T-helper 1 cell treated with Interleukin-12 subunit alpha and Interleukin-12 subunit beta and Interleukin-4 antibody, amounts not matched to agents 30 μg/mL and 1 μg/mL, for 36 hours (primary cell): ENCODE measurements around the gene ABCD4.
"Not testable (repeated sequence)": the region's sequence is repeated elsewhere in the genome, so short reads cannot be mapped to it uniquely, and the experiment has no call there.

ENCODE experiments used
- H3K27ac Mint-ChIP-seq: one replicate; pipeline ENCODE4 v1.8.0; 2021; ENCODE audit warnings: mild to moderate bottlenecking, mixed read lengths
- H3K27me3 Mint-ChIP-seq: one replicate; pipeline ENCODE4 v1.8.0; 2021; ENCODE audit warnings: low read depth, mixed read lengths
- H3K36me3 Mint-ChIP-seq: one replicate; pipeline ENCODE4 v1.8.0; 2021; ENCODE audit warnings: low read depth, mixed read lengths
- H3K4me1 Mint-ChIP-seq: one replicate; pipeline ENCODE4 v1.8.0; 2021; ENCODE audit warnings: low read depth, mixed read lengths
- H3K4me3 Mint-ChIP-seq: one replicate; pipeline ENCODE4 v1.8.0; 2021; ENCODE audit warnings: mild to moderate bottlenecking, moderate library complexity, mixed read lengths
- H3K9me3 Mint-ChIP-seq: one replicate; pipeline ENCODE4 v1.8.0; 2021; ENCODE audit warnings: mixed read lengths

The ABCD4 gene

GRCh38 chr14:74286736-74287135 lies 16.0 kb downstream of the ABCD4 start:
- Mint-ChIP-seq H3K9me3 (no peaks in the 10 kb centered on the region), H3K4me3 (no peak overlapping the region), H3K36me3 (peaks cover 19% of the 10 kb centered on the region), H3K4me1 (no peaks in the 10 kb centered on the region), H3K27ac (no peak overlapping the region), H3K27me3 (no peaks in the 10 kb centered on the region)

DNA sequence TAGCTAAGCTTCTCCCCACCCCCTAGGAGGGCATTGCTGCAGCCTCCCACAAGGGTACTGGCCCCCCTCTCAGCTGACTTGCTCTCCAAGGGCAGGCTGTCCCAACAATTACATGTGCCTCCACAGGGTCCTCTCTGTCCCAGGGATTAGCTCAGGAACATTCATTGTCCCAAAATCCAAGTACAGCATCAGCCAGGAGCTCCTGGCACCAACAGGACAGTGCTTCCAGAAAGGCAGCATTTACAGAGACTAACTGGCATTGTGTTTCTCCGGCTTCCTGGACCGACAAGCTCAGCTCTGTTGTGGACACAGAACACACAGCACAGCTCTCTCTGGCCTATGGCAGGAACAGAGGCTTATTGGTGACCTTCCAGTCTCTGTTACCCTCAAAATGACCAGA lies 21.7 kb downstream of the ABCD4 start:
- no peaks in the 10 kb centered on the region for H3K4me1 Mint-ChIP-seq
- H3K4me3 Mint-ChIP-seq = no peak overlapping the region
- H3K9me3 Mint-ChIP-seq = peaks cover 6% of the 10 kb centered on the region
- H3K36me3 Mint-ChIP-seq = peaks cover 16% of the 10 kb centered on the region
- no peak overlapping the region for H3K27ac Mint-ChIP-seq
- H3K27me3 Mint-ChIP-seq = no peaks in the 10 kb centered on the region

DNA sequence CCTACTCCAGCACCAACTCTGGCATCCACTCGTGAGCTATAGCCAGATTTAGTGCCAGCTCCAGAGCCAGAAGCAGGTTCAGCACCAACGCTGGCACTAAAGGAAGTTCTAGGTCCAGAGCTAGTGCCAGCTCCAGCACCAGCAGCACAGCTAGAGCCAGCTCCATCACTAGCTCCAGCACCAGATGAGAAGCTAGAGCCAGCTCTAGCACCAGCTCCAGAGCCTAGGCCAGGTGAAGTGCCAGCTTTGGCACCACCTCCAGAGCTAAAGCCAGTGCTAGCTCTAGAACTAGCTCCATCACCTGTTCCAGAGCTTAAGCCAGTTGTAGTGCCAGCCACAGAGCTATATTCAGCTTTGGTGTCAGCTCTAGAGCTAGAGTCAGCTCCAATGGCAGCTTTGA lies 24.7 kb downstream of the ABCD4 start:
- no peak overlapping the region for H3K27ac Mint-ChIP-seq
- peaks cover 6% of the 10 kb centered on the region for H3K9me3 Mint-ChIP-seq
- H3K36me3 Mint-ChIP-seq = peaks cover 7% of the 10 kb centered on the region
- H3K4me1 Mint-ChIP-seq = no peaks in the 10 kb centered on the region
- no peak overlapping the region for H3K4me3 Mint-ChIP-seq
- no peaks in the 10 kb centered on the region for H3K27me3 Mint-ChIP-seq

DNA sequence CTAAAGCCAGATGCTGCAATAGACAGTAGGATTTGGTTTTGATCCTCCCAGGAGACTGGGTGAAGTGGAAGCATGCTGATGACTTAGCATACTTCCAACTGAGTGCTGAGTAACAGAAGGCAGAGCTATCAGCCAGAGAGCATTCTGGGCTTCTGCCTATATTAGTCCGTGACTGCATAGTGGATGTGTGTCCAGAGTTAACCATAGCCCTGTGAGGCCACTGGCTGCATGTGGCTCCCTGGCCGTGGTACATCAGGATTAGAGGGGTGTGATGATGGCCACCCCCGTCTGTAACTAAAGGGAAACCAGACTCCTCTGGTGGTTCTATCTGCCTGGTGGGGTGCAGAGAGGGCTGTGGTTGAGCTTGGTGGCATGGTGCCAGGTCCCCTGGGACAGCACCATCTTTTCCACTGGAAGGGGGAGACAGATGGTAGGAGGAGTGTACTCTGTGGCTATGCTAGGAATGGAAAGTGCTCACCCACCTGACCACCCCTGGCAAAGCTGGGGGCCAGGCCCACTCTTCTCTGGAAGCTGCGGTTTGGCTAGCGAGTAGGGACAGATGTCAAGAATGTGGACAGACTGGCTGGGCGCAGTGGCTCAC lies 27.4 kb downstream of the ABCD4 start:
- no peak overlapping the region for H3K27ac Mint-ChIP-seq

DNA sequence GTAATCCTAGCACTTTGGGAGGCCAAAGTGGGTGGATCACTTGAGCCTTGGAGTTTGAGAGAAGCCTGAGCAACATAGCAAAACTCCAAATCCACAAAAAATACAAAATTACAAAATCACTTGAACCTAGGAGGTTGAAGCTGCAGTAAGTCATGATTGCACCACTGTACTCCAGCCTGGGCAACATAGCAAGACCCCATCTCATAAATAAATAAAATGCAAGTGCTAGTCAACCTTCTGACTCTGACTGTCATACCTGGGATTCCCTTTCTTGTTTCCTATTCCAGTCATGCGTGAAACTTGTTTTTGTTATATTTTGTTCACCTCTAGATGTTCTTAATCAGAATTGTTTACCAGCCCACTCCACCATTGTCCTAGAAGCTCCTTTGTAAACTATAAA lies 31.4 kb downstream of the ABCD4 start:
- Mint-ChIP-seq H3K36me3 (no peaks in the 10 kb centered on the region), H3K4me1 (no peaks in the 10 kb centered on the region), H3K9me3 (no peaks in the 10 kb centered on the region), H3K4me3 (no peak overlapping the region), H3K27ac (no peak overlapping the region), H3K27me3 (peaks cover 8% of the 10 kb centered on the region)

More for the DNA sequence above, 27.4 kb downstream of the ABCD4 start:
- Mint-ChIP-seq H3K9me3 (peaks cover 6% of the 10 kb centered on the region), H3K36me3 (peaks cover 3% of the 10 kb centered on the region), H3K27me3 (peaks cover 4% of the 10 kb centered on the region), H3K4me1 (no peaks in the 10 kb centered on the region), H3K4me3 (no peak overlapping the region)

DNA sequence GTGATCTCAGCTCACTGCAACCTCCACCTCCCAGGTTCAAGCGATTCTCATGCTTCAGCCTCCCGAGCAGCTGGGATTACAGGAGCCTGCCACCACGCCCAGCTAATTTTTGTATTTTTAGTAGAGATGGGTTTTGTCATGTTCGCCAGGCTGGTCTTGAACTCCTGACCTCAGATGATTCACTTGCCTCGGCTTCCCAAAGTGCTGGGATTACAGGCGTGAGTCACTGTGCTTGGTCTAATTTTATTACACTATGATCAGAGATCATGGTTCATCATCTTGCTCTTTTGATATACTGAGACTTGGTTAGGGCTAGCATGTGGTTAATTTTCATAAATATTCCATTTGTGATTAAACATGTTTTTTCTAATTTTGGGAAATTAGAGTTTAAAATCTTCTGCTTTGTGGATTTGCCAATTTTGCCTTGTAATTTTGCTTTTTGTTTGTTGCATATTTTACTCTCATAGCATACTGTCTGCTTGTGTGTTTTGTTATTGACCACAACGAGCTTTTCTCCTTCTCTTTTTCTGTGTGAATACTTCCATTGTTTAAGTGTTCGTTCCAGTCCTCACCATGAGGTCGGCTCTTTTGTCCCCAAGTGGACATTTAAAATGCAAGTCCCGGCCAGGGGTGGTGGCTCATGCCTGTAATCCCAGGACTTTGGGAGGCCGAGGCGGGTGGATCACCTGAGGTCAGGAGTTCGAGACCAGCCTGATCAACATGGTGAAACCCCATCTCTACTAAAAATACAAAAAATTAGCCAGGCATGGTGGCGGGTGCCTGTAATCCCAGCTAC lies 32.2 kb downstream of the ABCD4 start:
- H3K27ac Mint-ChIP-seq, H3K36me3 Mint-ChIP-seq, H3K9me3 Mint-ChIP-seq, H3K4me3 Mint-ChIP-seq, H3K27me3 Mint-ChIP-seq, H3K4me1 Mint-ChIP-seq: not testable (repeated sequence)

- Mint-ChIP-seq H3K27ac (no peak overlapping the region), H3K36me3 (no peaks in the 10 kb centered on the region), H3K4me3 (no peak overlapping the region), H3K4me1 (no peaks in the 10 kb centered on the region), H3K9me3 (no peaks in the 10 kb centered on the region), H3K27me3 (peaks cover 11% of the 10 kb centered on the region)
Observed at GRCh38 chr14:74267588-74267987, 35.1 kb downstream of the ABCD4 start.

- Mint-ChIP-seq H3K36me3 (no peaks in the 10 kb centered on the region), H3K27ac (no peak overlapping the region), H3K27me3 (peaks cover 7% of the 10 kb centered on the region), H3K4me3 (no peak overlapping the region), H3K4me1 (no peaks in the 10 kb centered on the region), H3K9me3 (no peaks in the 10 kb centered on the region)
Observed at GRCh38 chr14:74265301-74265965, 37.3 kb downstream of the ABCD4 start.

DNA sequence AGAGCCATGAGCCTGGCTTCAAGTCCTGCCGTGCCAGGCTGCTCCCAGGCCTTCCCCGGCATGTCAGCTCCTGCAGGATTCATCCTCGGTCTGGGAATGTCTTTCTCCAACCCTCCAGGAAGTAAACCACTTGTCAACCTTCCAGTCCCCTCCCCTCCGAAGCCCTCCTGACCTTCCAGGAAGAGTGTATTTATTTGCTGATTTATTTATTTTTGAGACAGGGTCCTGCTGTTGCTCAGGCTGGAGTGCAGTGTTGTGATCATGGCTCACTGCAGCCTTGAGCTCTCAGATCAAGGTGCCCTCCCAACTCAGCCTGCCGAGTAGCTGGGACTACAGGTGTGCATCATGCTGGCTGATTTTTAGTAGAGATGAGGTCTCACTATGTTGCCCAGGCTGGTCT lies 38.8 kb downstream of the ABCD4 start:
- H3K27ac Mint-ChIP-seq = no peak overlapping the region
- H3K9me3 Mint-ChIP-seq = no peaks in the 10 kb centered on the region
- H3K4me1 Mint-ChIP-seq = no peaks in the 10 kb centered on the region
- no peaks in the 10 kb centered on the region for H3K36me3 Mint-ChIP-seq
- H3K4me3 Mint-ChIP-seq = no peak overlapping the region
- peaks cover 18% of the 10 kb centered on the region for H3K27me3 Mint-ChIP-seq

GRCh38 chr14:74263181-74263580 lies 39.6 kb downstream of the ABCD4 start:
- no peak overlapping the region for H3K27ac Mint-ChIP-seq
- H3K27me3 Mint-ChIP-seq = peaks cover 19% of the 10 kb centered on the region
- H3K4me1 Mint-ChIP-seq = no peaks in the 10 kb centered on the region
- H3K4me3 Mint-ChIP-seq = no peak overlapping the region
- H3K36me3 Mint-ChIP-seq = no peaks in the 10 kb centered on the region
- no peaks in the 10 kb centered on the region for H3K9me3 Mint-ChIP-seq

- no peaks in the 10 kb centered on the region for H3K9me3 Mint-ChIP-seq
- H3K27ac Mint-ChIP-seq = no peak overlapping the region
- no peaks in the 10 kb centered on the region for H3K36me3 Mint-ChIP-seq
- H3K27me3 Mint-ChIP-seq = peaks cover 23% of the 10 kb centered on the region
- no peak overlapping the region for H3K4me3 Mint-ChIP-seq
- H3K4me1 Mint-ChIP-seq = no peaks in the 10 kb centered on the region
Observed at GRCh38 chr14:74262076-74262475, 40.7 kb downstream of the ABCD4 start.

- Mint-ChIP-seq H3K4me1 (no peaks in the 10 kb centered on the region), H3K27me3 (peaks cover 26% of the 10 kb centered on the region), H3K9me3 (no peaks in the 10 kb centered on the region), H3K27ac (no peak overlapping the region), H3K36me3 (no peaks in the 10 kb centered on the region), H3K4me3 (no peak overlapping the region)
Observed at GRCh38 chr14:74261288-74261687, 41.4 kb downstream of the ABCD4 start.

DNA sequence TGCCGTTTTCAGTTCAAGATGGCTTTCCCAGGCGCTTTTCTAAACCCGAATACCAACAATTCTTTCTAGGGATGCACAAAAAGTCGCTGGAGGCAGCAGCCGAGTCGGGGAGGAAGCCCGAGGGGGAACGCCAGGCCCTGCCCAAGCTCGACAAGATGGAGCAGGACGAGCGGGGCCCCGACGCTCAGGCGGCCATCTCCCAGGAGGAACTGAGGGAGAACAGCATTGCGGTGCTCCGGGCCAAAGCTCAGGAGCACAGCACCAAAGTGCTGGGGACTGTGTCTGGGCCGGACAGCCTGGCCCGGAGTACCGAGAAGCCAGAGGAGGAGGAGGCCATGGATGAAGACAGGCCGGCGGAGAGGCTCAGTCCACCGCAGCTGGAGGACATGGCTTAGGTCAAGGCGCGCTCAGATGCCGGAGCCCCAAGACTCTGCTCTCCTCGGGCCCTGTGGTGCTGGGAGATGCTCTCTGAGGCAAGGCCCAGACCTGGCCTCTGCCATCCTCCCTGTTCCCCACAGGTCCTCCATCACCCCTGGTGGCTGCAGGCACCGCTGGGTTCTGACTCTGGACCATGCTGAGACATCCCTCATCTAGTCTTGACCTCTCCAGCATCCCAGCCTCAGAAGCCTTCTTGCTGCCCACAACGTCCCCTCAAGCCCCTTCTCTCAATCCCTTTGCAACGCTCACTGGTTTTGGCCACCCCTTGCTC lies 42.1 kb downstream of the ABCD4 start:
- no peak overlapping the region for H3K4me3 Mint-ChIP-seq
- H3K27me3 Mint-ChIP-seq = peaks cover 26% of the 10 kb centered on the region
- no peaks in the 10 kb centered on the region for H3K36me3 Mint-ChIP-seq
- no peak overlapping the region for H3K27ac Mint-ChIP-seq
- no peaks in the 10 kb centered on the region for H3K4me1 Mint-ChIP-seq
- no peaks in the 10 kb centered on the region for H3K9me3 Mint-ChIP-seq

DNA sequence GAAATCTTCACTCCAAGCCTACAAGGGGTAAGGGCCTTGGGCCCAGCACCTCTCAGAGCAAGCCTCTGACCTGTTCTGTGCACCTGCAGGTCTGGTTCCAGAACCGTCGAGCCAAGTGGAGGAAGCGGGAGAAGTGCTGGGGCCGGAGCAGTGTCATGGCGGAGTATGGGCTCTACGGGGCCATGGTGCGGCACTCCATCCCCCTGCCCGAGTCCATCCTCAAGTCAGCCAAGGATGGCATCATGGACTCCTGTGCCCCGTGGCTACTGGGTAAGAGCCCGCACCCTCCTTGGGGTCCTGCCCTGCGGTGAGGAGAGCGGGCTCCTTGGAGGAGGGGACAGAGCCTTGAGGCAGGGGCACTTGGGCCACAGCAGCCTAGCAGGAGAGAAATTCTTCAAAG lies 43.2 kb downstream of the ABCD4 start:
- H3K27me3 Mint-ChIP-seq = peaks cover 35% of the 10 kb centered on the region
- no peaks in the 10 kb centered on the region for H3K36me3 Mint-ChIP-seq
- H3K9me3 Mint-ChIP-seq = no peaks in the 10 kb centered on the region
- H3K27ac Mint-ChIP-seq = no peak overlapping the region
- H3K4me1 Mint-ChIP-seq = no peaks in the 10 kb centered on the region
- no peak overlapping the region for H3K4me3 Mint-ChIP-seq

DNA sequence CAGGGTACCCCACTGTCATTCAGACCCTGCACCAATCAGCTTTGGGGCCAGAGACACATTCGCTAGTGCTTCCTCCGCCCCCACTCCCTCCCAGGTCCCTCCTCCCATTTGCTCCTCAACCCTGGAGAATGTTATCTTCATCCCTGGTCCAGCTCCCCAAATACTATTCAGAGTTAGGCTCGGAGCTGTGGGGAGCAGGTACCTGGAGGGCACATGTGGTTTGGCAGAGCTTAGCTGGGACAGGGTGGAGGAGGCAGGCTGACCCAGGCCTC lies 44.0 kb downstream of the ABCD4 start:
- H3K36me3 Mint-ChIP-seq = no peaks in the 10 kb centered on the region
- H3K4me3 Mint-ChIP-seq = peak overlapping the region; percentile 10
- no peak overlapping the region for H3K27ac Mint-ChIP-seq
- H3K4me1 Mint-ChIP-seq = no peaks in the 10 kb centered on the region
- H3K9me3 Mint-ChIP-seq = no peaks in the 10 kb centered on the region
- H3K27me3 Mint-ChIP-seq = peaks cover 37% of the 10 kb centered on the region
